HG02798 (cell line): ENCODE data around the gene GAP43.

Experiments used
- ATAC-seq: cut with Tn5 transposase; IDR thresholded peaks from one replicate; pipeline ENCODE4 v1.9.1; 2021; ENCODE audit warnings: mild to moderate bottlenecking; ENCODE audit not compliant: unreplicated experiment, poor library complexity

Gene GAP43

GRCh38 chr3:115623044-115623868 lies at the start of gene GAP43:
Gene GAP43 (plus strand): TSS chr3:115623510. CDS start chr3:115623690, 180 bp downstream.
- no peak for ATAC-seq

GRCh38 chr3:115576325-115576875 lies 46.9 kb upstream of the GAP43 start:
- ATAC-seq: no peak

GRCh38 chr3:115577000-115577399 lies 46.3 kb upstream of the GAP43 start:
- ATAC-seq: no peak

GRCh38 chr3:115578331-115578730 lies 45.0 kb upstream of the GAP43 start:
- no peak for ATAC-seq

GRCh38 chr3:115580566-115580965 lies 42.7 kb upstream of the GAP43 start:
- ATAC-seq: no peak

GRCh38 chr3:115581362-115582135 lies 41.8 kb upstream of the GAP43 start:
- ATAC-seq: no peak

- ATAC-seq: no peak
Measured at GRCh38 chr3:115588201-115589115, 34.9 kb upstream of the GAP43 start.

GRCh38 chr3:115590873-115591272 lies 32.4 kb upstream of the GAP43 start:
- ATAC-seq: no peak

- no peak for ATAC-seq
Measured at GRCh38 chr3:115595611-115596275, 27.6 kb upstream of the GAP43 start.

- ATAC-seq: no peak
Measured at GRCh38 chr3:115598216-115598615, 25.1 kb upstream of the GAP43 start.

GRCh38 chr3:115602194-115602593 lies 21.1 kb upstream of the GAP43 start:
- ATAC-seq: no peak

GRCh38 chr3:115611630-115612029 lies 11.7 kb upstream of the GAP43 start:
- ATAC-seq: no peak

GRCh38 chr3:115615001-115615814 lies 8.1 kb upstream of the GAP43 start:
- ATAC-seq: no peak

- ATAC-seq: peak; percentile 55
Measured at GRCh38 chr3:115616461-115616860, 6.8 kb upstream of the GAP43 start.

- no peak for ATAC-seq
Measured at GRCh38 chr3:115617591-115617990, 5.7 kb upstream of the GAP43 start.

- ATAC-seq: no peak
Measured at GRCh38 chr3:115624029-115624741, 875 bp downstream of the GAP43 start.

- no peak for ATAC-seq
Measured at GRCh38 chr3:115624901-115625300, 1.6 kb downstream of the GAP43 start.

GRCh38 chr3:115626006-115626409 lies 2.7 kb downstream of the GAP43 start:
- no peak for ATAC-seq
